ENCODE measurements around the gene PLXNB1.

PLXNB1 gene

DNA sequence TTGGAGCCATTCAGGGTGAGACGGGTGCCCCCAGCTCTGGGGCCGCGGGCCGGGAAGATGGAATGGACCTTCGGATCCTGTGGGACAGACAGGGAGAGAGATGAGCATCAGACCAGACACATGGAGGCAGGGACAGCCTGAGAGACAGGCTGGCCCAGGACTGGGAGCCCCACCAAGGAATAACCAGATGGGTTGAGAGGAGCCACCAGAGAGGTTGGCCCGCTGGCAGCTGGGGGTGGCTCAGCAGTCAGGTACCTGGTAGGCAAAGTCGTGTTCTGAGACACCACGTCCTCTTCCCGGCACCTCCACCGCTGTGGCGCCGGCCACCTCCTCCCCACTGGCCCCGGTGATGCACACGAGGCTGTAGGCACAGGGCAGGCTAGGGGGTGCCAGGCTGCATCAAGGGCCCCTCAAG lies 13.8 kb downstream of the PLXNB1 start:
- TF ChIP-seq ZBTB20 (tag by site-specific recombination; IDR thresholded peaks at IDR 0.05) (no peak), ZNF707 (tag by site-specific recombination; IDR thresholded peaks at IDR 0.05) (no peak), ZNF549 (tag by site-specific recombination; IDR thresholded peaks at IDR 0.05) (no peak), ZNF596 (tag by site-specific recombination; IDR thresholded peaks at IDR 0.05) (no peak), KLF8 (tag by site-specific recombination; IDR thresholded peaks at IDR 0.05) (no peak), ZNF510 (tag by site-specific recombination; IDR thresholded peaks at IDR 0.05; ENCODE audit: insufficient replicate concordance) (no peak), KLF1 (tag by site-specific recombination; IDR thresholded peaks at IDR 0.05) (no peak), ZNF155 (tag by site-specific recombination; IDR thresholded peaks at IDR 0.05) (no peak), ZNF561 (tag by site-specific recombination; IDR thresholded peaks at IDR 0.05; ENCODE audit: borderline replicate concordance) (no peak)
- POLR2A ChIA-PET = no interaction called here
- CTCF ChIA-PET = interaction anchor here (1.7 kb wide), 1 partner anchor 20 kb away, joined by 7 read pairs; no protein-coding TSS in a partner anchor

DNA sequence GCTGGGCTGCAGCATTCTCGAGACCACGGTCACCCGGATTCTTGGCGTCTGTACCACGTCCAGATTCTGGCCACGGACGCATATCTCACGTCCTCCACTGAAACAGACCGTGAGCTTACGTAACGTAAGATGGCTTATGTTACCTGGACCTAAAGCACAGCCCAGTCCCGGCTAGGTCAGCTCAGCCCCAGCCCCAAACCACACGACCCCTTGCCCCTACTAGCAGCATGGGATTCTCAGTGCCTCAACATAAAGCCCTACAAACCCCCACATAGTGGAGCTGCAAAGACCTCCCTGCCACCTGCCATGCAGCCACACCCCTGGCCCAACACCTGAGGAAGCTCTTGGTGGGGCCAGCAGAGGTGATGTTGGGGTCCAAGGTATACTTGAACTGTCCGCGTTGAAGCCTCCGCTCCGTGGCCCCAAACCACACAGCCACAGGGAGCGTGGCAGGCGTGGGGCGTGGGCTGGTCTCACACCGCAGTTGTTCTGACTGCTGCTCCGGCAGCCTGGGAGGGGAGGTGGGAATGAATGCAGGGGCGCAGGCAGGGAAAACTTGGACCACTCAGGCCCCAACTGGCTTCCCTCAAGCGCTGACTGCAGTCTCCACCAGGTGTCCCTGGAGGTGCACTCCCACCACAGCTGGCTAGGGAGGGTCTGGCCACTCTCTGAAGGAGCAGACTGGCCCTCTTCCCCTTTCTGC lies 14.5 kb downstream of the PLXNB1 start:
- Histone ChIP-seq H3K27ac (ENCODE audit: extremely low read depth, low read depth, low read length) (no peak overlapping the region), H3K36me3 (ENCODE audit: control insufficient read depth in 2 of 2, insufficient read depth in 1 of 2, low read length in 2 of 2) (peaks cover 0 to 48% of the 10 kb centered on the region in 2 experiments; a peak in 1 of 3 replicates), H3K4me3 (ENCODE audit: low read depth, low read length) (no peak overlapping the region), H3K9me3 (ENCODE audit: control insufficient read depth, insufficient read depth, low read depth, low read length) (no peaks in the 10 kb centered on the region), H3K4me1 (ENCODE audit: control insufficient read depth, insufficient read depth, low read length) (no peaks in the 10 kb centered on the region)
- TF ChIP-seq, protein P1, sequence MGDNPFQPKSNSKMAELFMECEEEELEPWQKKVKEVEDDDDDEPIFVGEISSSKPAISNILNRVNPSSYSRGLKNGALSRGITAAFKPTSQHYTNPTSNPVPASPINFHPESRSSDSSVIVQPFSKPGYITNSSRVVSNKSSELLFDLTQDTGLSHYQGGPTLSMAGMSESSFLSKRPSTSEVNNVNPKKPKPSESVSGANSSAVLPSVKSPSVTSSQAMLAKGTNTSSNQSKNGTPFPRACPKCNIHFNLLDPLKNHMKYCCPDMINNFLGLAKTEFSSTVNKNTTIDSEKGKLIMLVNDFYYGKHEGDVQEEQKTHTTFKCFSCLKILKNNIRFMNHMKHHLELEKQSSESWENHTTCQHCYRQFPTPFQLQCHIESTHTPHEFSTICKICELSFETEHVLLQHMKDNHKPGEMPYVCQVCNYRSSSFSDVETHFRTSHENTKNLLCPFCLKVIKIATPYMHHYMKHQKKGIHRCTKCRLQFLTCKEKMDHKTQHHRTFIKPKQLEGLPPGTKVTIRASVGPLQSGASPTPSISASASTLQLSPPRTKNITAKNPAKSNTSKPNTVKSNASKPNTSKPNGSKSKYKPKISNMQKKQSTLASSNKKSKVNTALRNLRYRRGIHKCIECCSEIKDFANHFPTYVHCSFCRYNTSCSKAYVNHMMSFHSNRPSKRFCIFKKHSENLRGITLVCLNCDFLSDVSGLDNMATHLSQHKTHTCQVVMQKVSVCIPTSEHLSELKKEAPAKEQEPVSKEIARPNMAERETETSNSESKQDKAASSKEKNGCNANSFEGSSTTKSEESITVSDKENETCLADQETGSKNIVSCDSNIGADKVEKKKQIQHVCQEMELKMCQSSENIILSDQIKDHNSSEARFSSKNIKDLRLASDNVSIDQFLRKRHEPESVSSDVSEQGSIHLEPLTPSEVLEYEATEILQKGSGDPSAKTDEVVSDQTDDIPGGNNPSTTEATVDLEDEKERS (tag by site-specific recombination; IDR thresholded peaks at IDR 0.05) = no peak
- TF ChIP-seq ZNF837 (tag by site-specific recombination; IDR thresholded peaks at IDR 0.05) = no peak
- TF ChIP-seq, protein P2, sequence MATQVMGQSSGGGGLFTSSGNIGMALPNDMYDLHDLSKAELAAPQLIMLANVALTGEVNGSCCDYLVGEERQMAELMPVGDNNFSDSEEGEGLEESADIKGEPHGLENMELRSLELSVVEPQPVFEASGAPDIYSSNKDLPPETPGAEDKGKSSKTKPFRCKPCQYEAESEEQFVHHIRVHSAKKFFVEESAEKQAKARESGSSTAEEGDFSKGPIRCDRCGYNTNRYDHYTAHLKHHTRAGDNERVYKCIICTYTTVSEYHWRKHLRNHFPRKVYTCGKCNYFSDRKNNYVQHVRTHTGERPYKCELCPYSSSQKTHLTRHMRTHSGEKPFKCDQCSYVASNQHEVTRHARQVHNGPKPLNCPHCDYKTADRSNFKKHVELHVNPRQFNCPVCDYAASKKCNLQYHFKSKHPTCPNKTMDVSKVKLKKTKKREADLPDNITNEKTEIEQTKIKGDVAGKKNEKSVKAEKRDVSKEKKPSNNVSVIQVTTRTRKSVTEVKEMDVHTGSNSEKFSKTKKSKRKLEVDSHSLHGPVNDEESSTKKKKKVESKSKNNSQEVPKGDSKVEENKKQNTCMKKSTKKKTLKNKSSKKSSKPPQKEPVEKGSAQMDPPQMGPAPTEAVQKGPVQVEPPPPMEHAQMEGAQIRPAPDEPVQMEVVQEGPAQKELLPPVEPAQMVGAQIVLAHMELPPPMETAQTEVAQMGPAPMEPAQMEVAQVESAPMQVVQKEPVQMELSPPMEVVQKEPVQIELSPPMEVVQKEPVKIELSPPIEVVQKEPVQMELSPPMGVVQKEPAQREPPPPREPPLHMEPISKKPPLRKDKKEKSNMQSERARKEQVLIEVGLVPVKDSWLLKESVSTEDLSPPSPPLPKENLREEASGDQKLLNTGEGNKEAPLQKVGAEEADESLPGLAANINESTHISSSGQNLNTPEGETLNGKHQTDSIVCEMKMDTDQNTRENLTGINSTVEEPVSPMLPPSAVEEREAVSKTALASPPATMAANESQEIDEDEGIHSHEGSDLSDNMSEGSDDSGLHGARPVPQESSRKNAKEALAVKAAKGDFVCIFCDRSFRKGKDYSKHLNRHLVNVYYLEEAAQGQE (tag by site-specific recombination; IDR thresholded peaks at IDR 0.05) = no peak
- no peak for TF ChIP-seq ZNF670 (tag by site-specific recombination; IDR thresholded peaks at IDR 0.05; ENCODE audit: low read depth)
- no peak for TF ChIP-seq ZNF830 (tag by site-specific recombination; IDR thresholded peaks at IDR 0.05; ENCODE audit: low read depth)
- no peak for TF ChIP-seq ZNF521 (tag by site-specific recombination; IDR thresholded peaks at IDR 0.05)
- no peak for TF ChIP-seq ZNF112 (tag by site-specific recombination; IDR thresholded peaks at IDR 0.05)
- TF ChIP-seq ZNF174 (tag by site-specific recombination; IDR thresholded peaks at IDR 0.05) = no peak
- TF ChIP-seq ZNF2 (tag by site-specific recombination; IDR thresholded peaks at IDR 0.05) = no peak
- TF ChIP-seq, protein P3, sequence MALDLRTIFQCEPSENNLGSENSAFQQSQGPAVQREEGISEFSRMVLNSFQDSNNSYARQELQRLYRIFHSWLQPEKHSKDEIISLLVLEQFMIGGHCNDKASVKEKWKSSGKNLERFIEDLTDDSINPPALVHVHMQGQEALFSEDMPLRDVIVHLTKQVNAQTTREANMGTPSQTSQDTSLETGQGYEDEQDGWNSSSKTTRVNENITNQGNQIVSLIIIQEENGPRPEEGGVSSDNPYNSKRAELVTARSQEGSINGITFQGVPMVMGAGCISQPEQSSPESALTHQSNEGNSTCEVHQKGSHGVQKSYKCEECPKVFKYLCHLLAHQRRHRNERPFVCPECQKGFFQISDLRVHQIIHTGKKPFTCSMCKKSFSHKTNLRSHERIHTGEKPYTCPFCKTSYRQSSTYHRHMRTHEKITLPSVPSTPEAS (tag by site-specific recombination; IDR thresholded peaks at IDR 0.05) = no peak
- no peak for TF ChIP-seq ZBTB7A (tag by site-specific recombination; IDR thresholded peaks at IDR 0.05; ENCODE audit: low read depth)
- TF ChIP-seq ZNF658 (tag by site-specific recombination; IDR thresholded peaks at IDR 0.05) = no peak
- no peak for TF ChIP-seq EGR2 (tag by site-specific recombination; IDR thresholded peaks at IDR 0.05; ENCODE audit: low read depth)
- ChIA-PET POLR2A (interaction anchor here (0.5 kb wide), 1 partner anchor 738 kb away, joined by 3 read pairs; no protein-coding TSS in a partner anchor), CTCF (interaction anchor here (0.9 to 1.7 kb wide), 2 partner anchors 16 to 21 kb away, joined by 3 to 7 read pairs; no protein-coding TSS in a partner anchor)

More for the DNA sequence above, 13.8 kb downstream of the PLXNB1 start:
- no peak overlapping the region for H3K27ac ChIP-seq (ENCODE audit: extremely low read depth, low read depth, low read length)
- peaks cover 0 to 41% of the 10 kb centered on the region in 2 experiments; a peak in 1 of 3 replicates for H3K36me3 ChIP-seq (ENCODE audit: control insufficient read depth in 2 of 2, insufficient read depth in 1 of 2, low read length in 2 of 2)
- no peaks in the 10 kb centered on the region for H3K4me1 ChIP-seq (ENCODE audit: control insufficient read depth, insufficient read depth, low read length)
- no peak overlapping the region for H3K4me3 ChIP-seq (ENCODE audit: low read depth, low read length)
- no peaks in the 10 kb centered on the region for H3K9me3 ChIP-seq (ENCODE audit: control insufficient read depth, insufficient read depth, low read depth, low read length)

Measured in HEK293 (cell line).